Measurements from ENCODE around the gene TMEM219.

DNA sequence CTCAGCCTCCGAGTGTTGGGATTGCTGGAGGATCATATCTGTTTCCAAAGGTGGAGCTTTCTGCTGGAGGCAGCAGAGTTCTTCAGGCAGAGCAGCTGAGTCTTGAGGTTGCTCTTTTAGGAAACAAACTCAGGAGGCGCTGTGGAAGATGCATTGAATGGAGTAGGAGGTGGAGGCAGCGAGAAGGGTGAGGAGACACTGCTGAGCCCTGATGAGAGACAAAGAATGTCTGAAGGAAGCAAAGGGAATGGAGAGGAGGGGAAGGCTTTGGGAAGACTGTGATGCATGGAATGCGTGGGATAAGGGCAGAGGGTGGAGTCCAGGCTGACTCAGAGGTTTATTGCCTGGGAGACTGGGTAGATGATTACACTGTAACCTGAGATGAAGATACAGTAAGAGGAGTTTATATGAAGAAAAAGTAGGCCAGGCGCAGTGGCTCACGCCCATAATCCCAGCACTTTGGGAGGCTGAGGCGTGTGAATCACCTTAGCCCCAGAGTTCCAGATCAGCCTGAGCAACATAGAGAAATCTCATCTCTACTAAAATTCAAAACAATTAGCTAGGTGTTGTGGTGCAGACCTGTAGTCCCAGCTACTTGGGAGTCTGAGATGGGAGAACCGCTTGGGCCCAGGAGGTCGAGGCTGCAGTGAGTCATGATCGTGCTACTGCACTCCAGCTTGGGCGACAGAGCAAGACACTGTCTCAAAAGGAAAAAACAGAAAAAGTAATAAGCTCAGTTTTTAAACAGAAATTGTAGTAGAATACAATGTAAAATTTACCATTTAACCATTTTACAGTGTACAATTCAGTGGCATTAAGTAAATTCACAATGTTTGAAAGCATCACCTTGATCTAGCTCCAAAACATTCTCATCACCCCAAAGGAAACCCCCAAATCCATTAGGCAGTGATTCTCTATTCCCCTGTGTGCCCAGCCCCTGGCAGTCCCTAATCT lies 17.8 kb upstream of the TMEM219 start:
- TF ChIP-seq POLR2A (IDR thresholded peaks at IDR 0.05; ENCODE audit: low read length) (no peak), GATA1 (IDR thresholded peaks at IDR 0.05; ENCODE audit: low read depth, low read length) (no peak)

All from erythroblast (primary cell).